ENCODE measurements around the gene RAB11FIP4. TPM values are rescaled to one million over a fixed set of nuclear protein-coding genes. Genes with fewer than 3 reads are reported as not detected.

RAB11FIP4 gene
- total RNA-seq, 1 experiment from 2014 or later: 15.1 TPM

DNA sequence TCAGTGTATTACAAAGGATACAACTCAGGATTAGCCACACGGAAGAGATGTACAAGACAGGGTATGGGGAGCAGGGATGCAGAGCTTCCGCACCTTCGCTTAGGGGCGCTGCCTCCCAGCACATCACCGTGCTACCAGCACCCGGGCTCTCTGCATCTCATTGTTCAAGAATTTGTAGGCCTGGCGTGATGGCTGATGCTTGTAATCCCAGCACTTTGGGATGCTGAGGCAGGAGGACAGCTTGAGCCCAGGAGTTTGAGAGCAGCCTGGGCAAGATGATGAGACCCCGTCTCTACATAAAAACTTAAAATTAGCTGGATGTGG is 43.2 kb downstream of the RAB11FIP4 start:
- Histone ChIP-seq H3K4me1 (ENCODE audit: control insufficient read depth in 1 of 2, insufficient read depth in 2 of 2, low read length in 2 of 2) (peaks cover 0 to 5% of the 10 kb centered on the region in 2 experiments; a peak in 1 of 4 replicates), H3K79me2 (ENCODE audit: insufficient read depth, low read length) (no peaks in the 10 kb centered on the region), H3K4me2 (ENCODE audit: low read length) (no peak overlapping the region), H3K27me3 (ENCODE audit: insufficient read depth, low read length) (no peaks in the 10 kb centered on the region), H4K20me1 (ENCODE audit: insufficient read depth) (no peaks in the 10 kb centered on the region), H3K9me3 (ENCODE audit: control insufficient read depth in 1 of 2, insufficient read depth in 1 of 2, low read depth in 1 of 2, low read length in 2 of 2) (no peaks in the 10 kb centered on the region), H3K9me2 (ENCODE audit: insufficient read depth) (no peaks in the 10 kb centered on the region), H3K4me3 (replicated peaks in 1 of 2; ENCODE audit: low read depth in 1 of 2, low read length in 2 of 2) (no peak overlapping the region), H3K36me3 (ENCODE audit: control insufficient read depth in 1 of 2, insufficient read depth in 2 of 2, low read length in 2 of 2) (no peaks in the 10 kb centered on the region), H2AFZ (ENCODE audit: low read depth, low read length, poor library complexity, severe bottlenecking) (no peak overlapping the region), H3K9ac (ENCODE audit: low read length) (no peak overlapping the region), H3K27ac (ENCODE audit: low read depth, low read length) (no peak overlapping the region)
- ChIA-PET POLR2A (no interaction called here), RAD21 (ENCODE audit: low non-redundant PET in 1 of 2, low total read pairs in 2 of 2, uncharacterized antibody in 2 of 2, unreplicated experiment in 2 of 2) (no interaction called here), CTCF (no interaction called here)
- ATAC-seq (no peak), DNase-seq (ENCODE audit: low read depth, low spot score) (no peak)
- no peak for TF ChIP-seq CEBPB (IDR thresholded peaks at IDR 0.05; ENCODE audit: low read depth)
- no peak for TF ChIP-seq SIN3A (IDR thresholded peaks at IDR 0.05; ENCODE audit: low read depth)
- no peak for TF ChIP-seq POLR2AphosphoS5 (IDR thresholded peaks at IDR 0.05; ENCODE audit: low read depth, low read length)
- TF ChIP-seq ZNF274 (IDR thresholded peaks at IDR 0.05; ENCODE audit: low read depth, low read length): no peak
- TF ChIP-seq TCF7L2 (IDR thresholded peaks at IDR 0.05; ENCODE audit: borderline replicate concordance, extremely low read depth, insufficient read depth, insufficient read length): no peak
- TF ChIP-seq FOSL1 (IDR thresholded peaks at IDR 0.05; ENCODE audit: low read depth): no peak
- no peak for TF ChIP-seq CBX3 (IDR thresholded peaks at IDR 0.05; ENCODE audit: low read depth)
- no peak for TF ChIP-seq SRF (IDR thresholded peaks at IDR 0.05; ENCODE audit: low read depth)
- TF ChIP-seq POLR2A (IDR thresholded peaks at IDR 0.05; ENCODE audit: borderline replicate concordance, extremely low read depth, insufficient read depth, insufficient read length): no peak
- TF ChIP-seq, protein P1, sequence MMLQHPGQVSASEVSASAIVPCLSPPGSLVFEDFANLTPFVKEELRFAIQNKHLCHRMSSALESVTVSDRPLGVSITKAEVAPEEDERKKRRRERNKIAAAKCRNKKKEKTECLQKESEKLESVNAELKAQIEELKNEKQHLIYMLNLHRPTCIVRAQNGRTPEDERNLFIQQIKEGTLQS (IDR thresholded peaks at IDR 0.05): no peak
- no peak for TF ChIP-seq EZH2phosphoT487 (IDR thresholded peaks at IDR 0.05; ENCODE audit: borderline replicate concordance)
- TF ChIP-seq RAD21 (IDR thresholded peaks at IDR 0.05; ENCODE audit: low read depth): no peak
- no peak for TF ChIP-seq JUND (IDR thresholded peaks at IDR 0.05)
- TF ChIP-seq, protein P2, sequence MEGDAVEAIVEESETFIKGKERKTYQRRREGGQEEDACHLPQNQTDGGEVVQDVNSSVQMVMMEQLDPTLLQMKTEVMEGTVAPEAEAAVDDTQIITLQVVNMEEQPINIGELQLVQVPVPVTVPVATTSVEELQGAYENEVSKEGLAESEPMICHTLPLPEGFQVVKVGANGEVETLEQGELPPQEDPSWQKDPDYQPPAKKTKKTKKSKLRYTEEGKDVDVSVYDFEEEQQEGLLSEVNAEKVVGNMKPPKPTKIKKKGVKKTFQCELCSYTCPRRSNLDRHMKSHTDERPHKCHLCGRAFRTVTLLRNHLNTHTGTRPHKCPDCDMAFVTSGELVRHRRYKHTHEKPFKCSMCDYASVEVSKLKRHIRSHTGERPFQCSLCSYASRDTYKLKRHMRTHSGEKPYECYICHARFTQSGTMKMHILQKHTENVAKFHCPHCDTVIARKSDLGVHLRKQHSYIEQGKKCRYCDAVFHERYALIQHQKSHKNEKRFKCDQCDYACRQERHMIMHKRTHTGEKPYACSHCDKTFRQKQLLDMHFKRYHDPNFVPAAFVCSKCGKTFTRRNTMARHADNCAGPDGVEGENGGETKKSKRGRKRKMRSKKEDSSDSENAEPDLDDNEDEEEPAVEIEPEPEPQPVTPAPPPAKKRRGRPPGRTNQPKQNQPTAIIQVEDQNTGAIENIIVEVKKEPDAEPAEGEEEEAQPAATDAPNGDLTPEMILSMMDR (IDR thresholded peaks at IDR 0.05 in 2 of 3, conservative IDR thresholded peaks at IDR 0.05 in 1 of 3; ENCODE audit: borderline replicate concordance in 1 of 3, insufficient read depth in 1 of 3, low read depth in 2 of 3, low read length in 2 of 3): no peak
- no peak for TF ChIP-seq SP1 (IDR thresholded peaks at IDR 0.05; ENCODE audit: low read depth)
- no peak for TF ChIP-seq YY1 (IDR thresholded peaks at IDR 0.05; ENCODE audit: extremely low read depth, insufficient replicate concordance, low read depth, low read length)
- BruUV-seq (replicated peaks): no TSS peak
- intact Hi-C loops (cut with micrococcal nuclease): no loop called here

All from HCT116 (cell line).